GM18870 (cell line): ENCODE data around the gene RPRD1A.
"Not testable (repeated sequence)": the region's sequence is repeated elsewhere in the genome, so short reads cannot be mapped to it uniquely, and the experiment has no call there.

Source experiments
- ATAC-seq: cut with Tn5 transposase; IDR thresholded peaks from one replicate; pipeline ENCODE4 v1.9.1; 2021; ENCODE audit warnings: moderate library complexity; ENCODE audit not compliant: unreplicated experiment

The RPRD1A gene

GRCh38 chr18:36067055-36067957, at the start of gene RPRD1A:
Gene RPRD1A (minus strand): TSS chr18:36067559. CDS start chr18:36067404, 155 bp downstream.
- ATAC-seq = peak; percentile 81

- ATAC-seq = not testable (repeated sequence)
Observed at GRCh38 chr18:36116771-36117170, 49.4 kb upstream of the RPRD1A start.

- ATAC-seq = no peak
Observed at GRCh38 chr18:36114738-36115137, 47.4 kb upstream of the RPRD1A start.

GRCh38 chr18:36114251-36114650, 46.9 kb upstream of the RPRD1A start:
- no peak for ATAC-seq

- ATAC-seq = no peak
Observed at GRCh38 chr18:36112302-36112701, 44.9 kb upstream of the RPRD1A start.

- ATAC-seq = no peak
Observed at GRCh38 chr18:36109737-36110136, 42.4 kb upstream of the RPRD1A start.

GRCh38 chr18:36108601-36109000, 41.2 kb upstream of the RPRD1A start:
- ATAC-seq = no peak

- ATAC-seq = no peak
Observed at GRCh38 chr18:36108196-36108595, 40.8 kb upstream of the RPRD1A start.

- ATAC-seq = no peak
Observed at GRCh38 chr18:36107477-36107876, 40.1 kb upstream of the RPRD1A start.

- ATAC-seq = no peak
Observed at GRCh38 chr18:36104749-36105148, 37.4 kb upstream of the RPRD1A start.

GRCh38 chr18:36101943-36102342, 34.6 kb upstream of the RPRD1A start:
- no peak for ATAC-seq

GRCh38 chr18:36099311-36099710, 32.0 kb upstream of the RPRD1A start:
- no peak for ATAC-seq

GRCh38 chr18:36096955-36097354, 29.6 kb upstream of the RPRD1A start:
- no peak for ATAC-seq

GRCh38 chr18:36095936-36096519, 28.7 kb upstream of the RPRD1A start:
- ATAC-seq = no peak

GRCh38 chr18:36094431-36094830, 27.1 kb upstream of the RPRD1A start:
- ATAC-seq = no peak

GRCh38 chr18:36092116-36092515, 24.8 kb upstream of the RPRD1A start:
- not testable (repeated sequence) for ATAC-seq

- no peak for ATAC-seq
Observed at GRCh38 chr18:36089001-36089400, 21.6 kb upstream of the RPRD1A start.

- no peak for ATAC-seq
Observed at GRCh38 chr18:36088256-36088655, 20.9 kb upstream of the RPRD1A start.

- ATAC-seq = no peak
Observed at GRCh38 chr18:36086186-36086585, 18.8 kb upstream of the RPRD1A start.

- no peak for ATAC-seq
Observed at GRCh38 chr18:36085195-36085594, 17.8 kb upstream of the RPRD1A start.

GRCh38 chr18:36083729-36084128, 16.4 kb upstream of the RPRD1A start:
- no peak for ATAC-seq

- not testable (repeated sequence) for ATAC-seq
Observed at GRCh38 chr18:36081118-36081517, 13.8 kb upstream of the RPRD1A start.
